Stimulated activated CD4-positive, alpha-beta T cell treated with anti-CD3 and anti-CD28 coated beads, Interleukin-2, amount 100 ng/mL, for 4 hours (primary cell): ENCODE results near the gene PCYOX1L.

Source experiments
- DNase-seq: peaks from one replicate; pipeline ENCODE4 v3.0.0-alpha.2; 2020; ENCODE audit warnings: low read depth

Gene PCYOX1L

GRCh38 chr5:149337736-149338135 is 20.1 kb upstream of the PCYOX1L start:
- no peak for DNase-seq

- DNase-seq = no peak
Observed at GRCh38 chr5:149338364-149338763, 19.5 kb upstream of the PCYOX1L start.

DNA sequence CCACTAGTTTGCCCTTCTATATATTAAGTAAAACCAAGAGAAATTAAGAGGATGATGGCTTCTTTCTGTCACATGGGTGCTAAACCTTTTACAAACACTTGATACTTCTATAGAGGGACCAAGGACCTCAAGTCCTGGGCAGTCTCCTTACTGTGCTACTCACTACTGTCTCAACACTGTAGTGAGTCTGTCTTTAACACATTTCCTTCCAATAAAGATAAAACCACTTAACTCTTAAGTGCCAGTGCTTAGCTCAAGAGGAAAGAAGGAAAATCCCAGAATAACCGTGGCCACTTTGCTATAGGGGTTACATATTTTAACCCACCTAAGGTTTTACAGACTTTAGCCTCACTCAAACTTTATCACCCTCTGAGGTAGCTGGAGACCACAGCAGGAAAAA is 16.9 kb upstream of the PCYOX1L start:
- no peak for DNase-seq

- DNase-seq = no peak
Observed at GRCh38 chr5:149341876-149342275, 16.0 kb upstream of the PCYOX1L start.

DNA sequence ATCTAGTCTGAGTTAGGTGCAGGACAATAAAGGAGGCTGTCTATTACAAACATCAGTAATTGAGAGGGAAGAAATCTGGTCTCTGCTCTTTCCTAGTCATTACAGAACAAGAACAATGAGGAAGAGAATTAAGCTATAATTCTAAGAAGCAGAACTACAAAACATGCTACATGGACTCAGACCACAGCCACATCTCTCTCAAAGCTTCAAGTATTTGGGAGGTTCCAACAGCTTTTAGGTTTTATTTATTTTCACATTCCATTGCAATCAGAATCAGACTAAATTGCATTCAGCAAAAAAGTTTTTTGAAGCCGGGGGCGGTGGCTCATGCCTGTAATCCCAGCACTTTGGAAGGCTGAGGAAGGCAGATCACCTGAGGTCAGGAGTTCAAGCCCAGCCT is 13.7 kb upstream of the PCYOX1L start:
- no peak for DNase-seq

DNA sequence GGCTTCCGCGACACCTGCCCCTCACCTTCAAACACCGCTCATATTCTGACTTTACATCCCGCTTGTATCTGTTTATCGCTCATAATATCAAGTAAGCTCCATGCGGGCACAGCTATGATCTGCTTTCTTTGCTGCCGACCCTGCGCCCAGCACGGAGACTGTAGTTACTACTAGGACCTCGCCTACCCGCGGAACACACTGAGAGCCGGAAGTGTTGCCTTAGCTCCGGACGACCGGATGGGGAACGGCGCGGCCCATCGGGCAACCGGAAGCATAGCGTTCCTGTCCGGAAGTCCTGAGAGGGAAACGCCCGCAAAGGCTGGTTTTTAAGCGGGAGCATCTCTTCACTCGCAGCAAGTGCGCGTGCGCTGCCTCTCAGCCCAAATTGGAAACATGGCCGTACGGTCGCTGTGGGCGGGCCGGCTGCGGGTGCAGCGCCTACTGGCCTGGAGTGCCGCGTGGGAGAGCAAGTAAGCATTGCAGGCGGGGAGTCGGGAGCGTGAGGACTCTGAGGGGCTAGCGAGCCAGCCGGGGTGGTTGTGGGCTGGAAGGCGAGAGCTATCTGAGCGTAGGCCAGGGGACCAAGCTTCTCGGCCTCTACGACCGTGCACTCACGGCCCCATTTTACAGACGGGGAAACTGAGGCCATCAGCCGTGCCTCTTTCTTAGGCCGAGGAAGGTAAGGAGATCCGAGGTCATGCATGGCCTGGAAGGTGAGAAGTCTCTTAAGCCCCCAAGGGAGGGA is 12.5 kb upstream of the PCYOX1L start, which contains the start of gene GRPEL2:
TSS of gene GRPEL2 (plus strand) at position 353 of the 745 bp plus-strand sequence. CDS start at position 394, 41 bp downstream.
- DNase-seq = peak; percentile 86

DNA sequence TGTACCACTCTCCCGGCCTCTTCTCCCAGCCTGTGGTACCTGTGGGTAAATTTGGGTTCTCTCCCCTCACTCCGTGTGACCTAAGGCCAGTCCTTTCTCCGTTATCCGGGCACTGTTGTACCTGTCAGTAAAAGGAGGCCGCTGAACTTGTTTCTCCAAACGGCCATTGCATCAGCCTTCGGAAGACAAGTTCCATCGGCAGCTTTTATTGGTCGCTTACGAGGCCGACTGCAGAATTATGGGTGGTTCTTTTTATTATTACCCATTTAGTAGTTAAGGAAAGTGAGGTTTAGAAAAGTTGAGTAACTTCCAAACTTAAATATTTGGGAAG is 12.0 kb upstream of the PCYOX1L start:
- DNase-seq = no peak

GRCh38 chr5:149348518-149348917 is 9.3 kb upstream of the PCYOX1L start:
- no peak for DNase-seq

DNA sequence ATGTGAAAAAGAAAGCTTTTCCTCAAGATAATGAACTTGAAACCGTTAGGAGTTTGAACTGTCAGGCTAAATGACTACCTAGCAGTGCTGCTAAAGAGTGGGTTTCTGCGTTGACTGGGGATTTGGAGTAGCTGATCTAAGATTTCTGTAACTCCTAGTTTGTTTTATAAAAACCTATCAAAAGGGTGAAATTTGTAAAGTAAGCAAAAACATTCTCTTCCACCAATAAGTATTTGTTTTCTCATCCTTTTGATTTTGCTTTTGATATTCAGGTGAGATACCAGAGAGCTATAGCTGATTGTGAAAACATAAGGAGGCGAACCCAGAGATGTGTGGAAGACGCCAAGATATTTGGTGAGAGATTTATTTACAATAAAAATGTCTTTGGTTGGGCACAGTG is 8.5 kb upstream of the PCYOX1L start:
- DNase-seq = no peak

- DNase-seq = no peak
Observed at GRCh38 chr5:149352169-149352568, 5.7 kb upstream of the PCYOX1L start.

GRCh38 chr5:149353911-149354310 is 3.9 kb upstream of the PCYOX1L start:
- DNase-seq = no peak

DNA sequence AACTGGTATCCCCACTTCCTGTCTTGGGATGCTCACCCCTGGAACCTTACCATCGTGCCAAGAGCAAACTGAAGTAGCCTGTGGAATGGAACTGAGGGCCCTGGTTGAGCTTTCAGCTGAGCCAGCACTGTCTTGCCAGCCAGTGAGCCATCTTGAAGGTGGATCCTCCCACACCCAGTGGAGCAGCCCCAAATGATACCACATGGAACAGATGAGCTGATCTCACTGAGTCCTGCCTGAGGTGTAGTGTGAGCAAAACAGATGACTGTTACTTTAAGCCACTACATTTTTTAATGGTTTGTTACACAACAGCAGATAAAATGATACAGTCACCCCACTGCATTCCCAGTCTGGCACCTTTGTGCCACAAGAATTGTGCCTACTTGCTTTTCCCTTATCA is 2.2 kb upstream of the PCYOX1L start:
- DNase-seq = no peak

- no peak for DNase-seq
Observed at GRCh38 chr5:149356391-149356790, 1.5 kb upstream of the PCYOX1L start.

DNA sequence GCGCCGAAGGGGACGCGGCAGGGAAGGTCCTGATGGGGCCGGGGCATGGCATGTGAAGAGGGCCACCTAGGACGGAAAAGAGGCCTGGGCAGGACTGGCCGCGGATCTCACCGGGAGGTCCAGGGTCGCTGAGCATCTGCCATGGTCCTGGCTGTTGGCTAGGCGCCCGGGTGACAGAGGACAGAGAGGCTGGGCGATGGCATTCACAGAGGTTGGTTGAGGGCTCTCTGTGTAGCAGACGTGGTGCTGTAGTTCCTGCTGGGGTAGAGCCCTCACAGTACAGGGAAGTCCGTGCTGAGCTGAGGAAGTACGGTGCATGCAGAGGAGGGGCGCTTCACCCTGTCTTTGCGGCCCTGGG is 427 bp downstream of the PCYOX1L start:
- no peak for DNase-seq

GRCh38 chr5:149358868-149359495 is 1.1 kb downstream of the PCYOX1L start:
- no peak for DNase-seq

GRCh38 chr5:149360272-149360671 is 2.4 kb downstream of the PCYOX1L start:
- no peak for DNase-seq

DNA sequence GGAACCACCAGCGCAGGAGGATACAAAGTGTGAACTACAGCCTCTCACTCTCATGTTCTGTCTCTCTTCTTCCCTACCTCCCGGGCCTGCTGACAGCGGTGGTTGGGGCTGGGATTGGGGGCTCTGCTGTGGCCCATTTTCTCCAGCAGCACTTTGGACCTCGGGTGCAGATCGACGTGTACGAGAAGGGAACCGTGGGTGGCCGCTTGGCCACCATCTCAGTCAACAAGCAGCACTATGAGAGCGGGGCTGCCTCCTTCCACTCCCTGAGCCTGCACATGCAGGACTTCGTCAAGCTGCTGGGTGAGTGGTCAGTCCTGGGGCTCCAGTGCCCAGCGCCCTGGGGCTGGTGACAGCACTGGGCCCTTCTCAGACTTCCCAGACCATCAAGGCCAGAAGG is 4.7 kb downstream of the PCYOX1L start:
- no peak for DNase-seq

DNA sequence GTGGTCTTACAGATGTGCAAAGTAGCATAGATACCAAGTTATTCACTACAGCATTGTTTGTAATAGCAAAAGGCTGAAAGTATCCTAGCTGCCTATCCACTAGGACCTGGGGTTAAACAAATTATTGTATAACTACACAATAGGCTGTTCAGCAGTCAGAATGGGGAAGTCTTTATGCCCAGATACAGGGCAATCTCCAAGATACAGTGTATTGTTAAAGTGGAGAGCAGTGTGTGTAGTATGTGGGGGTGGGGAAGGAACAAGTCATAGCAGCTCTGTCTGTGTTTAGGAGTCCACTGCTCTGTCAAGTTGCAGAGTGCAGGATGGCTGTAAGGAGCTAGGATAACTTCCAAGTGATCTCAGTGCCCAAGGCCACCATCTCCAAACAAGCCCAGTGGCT is 5.5 kb downstream of the PCYOX1L start:
- no peak for DNase-seq

- no peak for DNase-seq
Observed at GRCh38 chr5:149363936-149364335, 6.1 kb downstream of the PCYOX1L start.

- DNase-seq = no peak
Observed at GRCh38 chr5:149364719-149365118, 6.9 kb downstream of the PCYOX1L start.

- no peak for DNase-seq
Observed at GRCh38 chr5:149365418-149365817, 7.6 kb downstream of the PCYOX1L start.

GRCh38 chr5:149366169-149366729 is 8.4 kb downstream of the PCYOX1L start:
- no peak for DNase-seq

GRCh38 chr5:149367249-149367971 is 9.6 kb downstream of the PCYOX1L start:
- peak; percentile 22 for DNase-seq
